CD4-positive, alpha-beta memory T cell (primary cell): ENCODE data around the gene MAGEA6. TPM values are rescaled to one million over a fixed set of nuclear protein-coding genes. Genes with fewer than 3 reads are reported as not detected.
A peak's percentile ranks its signal among the peaks of the same experiment; 100 is the strongest.
"Not testable (repeated sequence)": the region's sequence is repeated elsewhere in the genome, so short reads cannot be mapped to it uniquely, and the experiment has no call there.

Experiments
- CTCF ChIA-PET: fragments of 350-600 bp; sonication (Branson Sonifier 250); formaldehyde crosslinking; loops from one replicate; lab custom pipeline; 2021; ENCODE audit warnings: inconsistent platforms; ENCODE audit not compliant: partially characterized antibody; lab: Charles Lee
- POLR2A ChIA-PET: fragments of 350-600 bp; sonication (Branson Sonifier 250); formaldehyde crosslinking; loops from one replicate; lab custom pipeline; 2021; ENCODE audit not compliant: partially characterized antibody; lab: Charles Lee
- DNase-seq, 5 donors: peaks; one replicate each; pipeline versions ENCODE4 v3.0.0 to v3.0.0-alpha.2; 2020 to 2022; ENCODE audit warnings: mixed read lengths in 1 of 5
- H3K27ac ChIP-seq: one replicate; pipeline ENCODE4 v1.7.0; 2013; ENCODE audit warnings: low read depth, low read length
- H3K27me3 ChIP-seq: 2 replicates; pipeline ENCODE4 v1.7.0; 2013; ENCODE audit warnings: mild to moderate bottlenecking, low read length, moderate library complexity; ENCODE audit not compliant: insufficient read depth
- H3K36me3 ChIP-seq: 2 replicates; pipeline ENCODE4 v1.7.0; 2013; ENCODE audit warnings: mild to moderate bottlenecking, low read length, moderate library complexity; ENCODE audit not compliant: insufficient read depth
- H3K4me1 ChIP-seq: 2 replicates; pipeline ENCODE4 v1.7.0; 2013; ENCODE audit warnings: mild to moderate bottlenecking, low read length, moderate library complexity; ENCODE audit not compliant: insufficient read depth
- H3K4me3 ChIP-seq, 2 donors: one replicate each; pipeline ENCODE4 v1.7.0; 2013; ENCODE audit warnings: low read length in 2 of 2, mild to moderate bottlenecking in 1 of 2
- H3K9me3 ChIP-seq, 2 donors: one replicate each; pipeline ENCODE4 v1.7.0; 2013; ENCODE audit warnings: low read length in 2 of 2, control low read depth in 1 of 2; ENCODE audit not compliant: control insufficient read depth in 1 of 2
- H3K27ac Mint-ChIP-seq, 7 donors: one replicate each; pipeline ENCODE4 v1.8.0; 2020 to 2021; ENCODE audit warnings: mixed read lengths in 7 of 7, mild to moderate bottlenecking in 6 of 7, inconsistent platforms in 3 of 7, moderate library complexity in 3 of 7
- H3K27me3 Mint-ChIP-seq, 2 donors: one replicate each; pipeline ENCODE4 v1.8.0; 2020 to 2021; ENCODE audit warnings: mixed read lengths in 2 of 2
- H3K36me3 Mint-ChIP-seq, 2 donors: one replicate each; pipeline ENCODE4 v1.8.0; 2020 to 2021; ENCODE audit warnings: mixed read lengths in 2 of 2, inconsistent platforms in 1 of 2, mild to moderate bottlenecking in 1 of 2
- H3K4me1 Mint-ChIP-seq, 4 donors: one replicate each; pipeline ENCODE4 v1.8.0; 2020 to 2021; ENCODE audit warnings: mixed read lengths in 4 of 4, mild to moderate bottlenecking in 1 of 4
- H3K4me3 Mint-ChIP-seq, 8 donors: one replicate each; pipeline ENCODE4 v1.8.0; 2020 to 2021; ENCODE audit warnings: mixed read lengths in 8 of 8, mild to moderate bottlenecking in 7 of 8, moderate library complexity in 6 of 8, inconsistent platforms in 3 of 8
- H3K9me3 Mint-ChIP-seq, 8 donors: one replicate each; pipeline ENCODE4 v1.8.0; 2020 to 2021; ENCODE audit warnings: mixed read lengths in 8 of 8, mild to moderate bottlenecking in 5 of 8, inconsistent platforms in 3 of 8, moderate library complexity in 1 of 8
- intact Hi-C: fragments of 100-400 bp; cut with micrococcal nuclease; formaldehyde crosslinking; loops from one replicate; pipeline ENCODE4 v1.15.1; 2023
- polyA plus RNA-seq, 2 donors: library from polyadenylated mRNA; unstranded; fragments of 300-500 nt; fragmentation: Illumina TruSeq; gene quantifications; one replicate each; pipeline ENCODE4 v1.2.3, GENCODE V29; 2021
- total RNA-seq, 2 experiments: library from RNA; stranded (reverse); gene quantifications; one replicate each; pipeline ENCODE4 v1.2.3, GENCODE V29; 2021

The MAGEA6 gene
- total and polyA plus RNA-seq, 4 experiments from 2014 or later: not detected

DNA sequence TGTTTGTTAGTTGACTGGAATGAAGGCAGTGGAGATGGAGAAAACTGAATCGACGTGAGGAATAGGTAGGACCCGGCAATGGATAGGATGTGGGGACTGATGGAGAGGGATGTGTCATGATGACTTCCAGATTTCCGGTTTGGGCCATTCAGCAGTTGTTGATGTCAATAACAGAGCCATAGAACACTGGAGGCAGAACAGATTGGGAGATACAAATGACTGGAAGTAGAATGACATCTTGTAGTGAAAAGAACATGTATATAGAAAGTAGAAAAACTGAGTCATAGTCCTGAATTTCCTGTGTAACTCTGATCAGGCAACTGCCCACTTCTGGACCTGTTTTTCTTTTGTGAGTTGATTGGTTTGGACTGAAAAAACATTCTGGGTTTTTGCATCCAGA is 36.5 kb upstream of the MAGEA6 start:
- H3K9me3 ChIP-seq: no peaks in the 10 kb centered on the region
- ChIA-PET POLR2A (no interaction called here), CTCF (no interaction called here)
- H3K27me3 ChIP-seq: no peaks in the 10 kb centered on the region
- Mint-ChIP-seq H3K4me1 (no peaks in the 10 kb centered on the region), H3K4me3 (no peak overlapping the region), H3K27ac (no peak overlapping the region), H3K9me3 (no peaks in the 10 kb centered on the region), H3K27me3 (peaks cover 0 to 3% of the 10 kb centered on the region in 2 donors), H3K36me3 (no peaks in the 10 kb centered on the region)
- no peaks in the 10 kb centered on the region for H3K36me3 ChIP-seq
- H3K27ac ChIP-seq: no peak overlapping the region
- no peak overlapping the region for H3K4me3 ChIP-seq
- intact Hi-C loops: no loop called here
- DNase-seq: no peak
- H3K4me1 ChIP-seq: no peaks in the 10 kb centered on the region

DNA sequence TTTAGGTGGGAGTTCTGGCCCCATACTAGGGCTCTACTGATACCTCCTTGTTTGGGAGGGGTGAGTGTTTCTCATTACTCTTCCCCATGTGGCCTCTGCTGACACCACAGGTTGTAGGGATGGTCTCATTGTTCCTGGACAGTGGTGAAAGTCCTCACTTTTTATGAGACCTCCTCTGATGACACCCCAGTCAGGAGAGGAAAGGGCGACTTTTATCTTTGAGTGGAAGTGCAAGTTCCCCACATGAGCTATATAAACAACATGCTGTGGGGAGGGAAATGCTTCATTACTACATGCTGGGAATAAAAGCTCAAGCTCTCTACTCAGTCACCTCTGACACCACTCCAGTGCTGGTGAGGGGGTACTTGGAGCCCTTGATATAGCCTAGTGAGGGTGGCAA is 29.5 kb upstream of the MAGEA6 start:
- CTCF ChIA-PET: no interaction called here
- intact Hi-C loops: no loop called here
- no peaks in the 10 kb centered on the region for H3K36me3 Mint-ChIP-seq
- H3K4me1 Mint-ChIP-seq: no peaks in the 10 kb centered on the region
- POLR2A ChIA-PET: no interaction called here
- peaks cover 0 to 6% (median 0%) of the 10 kb centered on the region in 8 donors for H3K9me3 Mint-ChIP-seq
- no peak overlapping the region for H3K27ac Mint-ChIP-seq
- Histone ChIP-seq H3K4me3 (no peak overlapping the region), H3K27me3 (no peaks in the 10 kb centered on the region), H3K36me3 (no peaks in the 10 kb centered on the region), H3K27ac (no peak overlapping the region), H3K9me3 (no peaks in the 10 kb centered on the region), H3K4me1 (no peaks in the 10 kb centered on the region)
- DNase-seq: no peak
- peaks cover 0 to 1% of the 10 kb centered on the region in 2 donors for H3K27me3 Mint-ChIP-seq
- no peak overlapping the region for H3K4me3 Mint-ChIP-seq

DNA sequence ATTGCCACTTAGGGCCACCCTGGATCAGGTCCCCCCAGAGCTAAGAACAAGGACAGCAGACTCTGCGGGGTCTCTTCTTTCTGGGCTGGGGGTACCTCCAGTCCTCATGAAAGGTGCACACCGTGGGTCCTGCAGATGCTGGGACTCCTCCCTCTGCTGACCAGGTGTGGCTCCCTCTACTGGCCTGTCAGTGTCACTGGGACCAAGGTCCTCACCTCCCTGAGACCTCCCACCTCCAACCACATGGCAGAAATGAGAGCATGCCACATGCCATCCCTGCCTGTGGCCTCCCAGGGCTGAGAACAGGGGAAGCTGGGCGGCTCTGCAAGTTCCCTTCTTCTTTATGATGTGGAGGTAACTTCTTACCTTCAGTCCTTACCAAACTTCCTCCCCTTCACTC is 17.6 kb upstream of the MAGEA6 start:
- H3K4me3 Mint-ChIP-seq, POLR2A ChIA-PET, CTCF ChIA-PET, intact Hi-C loops, DNase-seq, H3K4me3 ChIP-seq, H3K27me3 ChIP-seq, H3K27ac ChIP-seq, H3K27ac Mint-ChIP-seq, H3K9me3 Mint-ChIP-seq, H3K9me3 ChIP-seq, H3K27me3 Mint-ChIP-seq, H3K36me3 ChIP-seq, H3K4me1 ChIP-seq, H3K4me1 Mint-ChIP-seq, H3K36me3 Mint-ChIP-seq: not testable (repeated sequence)

DNA sequence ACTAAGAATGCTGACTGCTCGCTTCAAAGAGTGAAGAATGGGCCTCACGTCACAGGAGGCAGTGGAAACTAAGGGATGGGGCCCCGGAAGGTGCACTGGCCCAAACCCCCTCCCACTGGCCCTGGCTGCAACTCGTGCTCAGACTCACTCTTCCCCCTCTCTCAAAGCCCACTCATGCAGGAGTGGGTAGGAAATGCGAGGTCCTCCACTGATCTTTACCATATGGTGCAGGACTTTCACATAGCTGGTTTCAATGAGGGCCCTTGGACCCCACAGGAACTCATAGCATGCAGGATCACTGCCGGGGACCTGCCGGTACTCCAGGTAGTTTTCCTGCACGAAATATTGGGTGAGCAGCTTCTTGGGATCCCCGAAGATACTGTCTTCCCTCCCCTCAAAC is 2.9 kb downstream of the MAGEA6 start:
- H3K36me3 ChIP-seq, H3K27ac Mint-ChIP-seq, H3K4me3 ChIP-seq, H3K27me3 Mint-ChIP-seq, POLR2A ChIA-PET, H3K9me3 ChIP-seq, H3K27ac ChIP-seq, CTCF ChIA-PET, H3K27me3 ChIP-seq, H3K4me1 ChIP-seq, H3K4me3 Mint-ChIP-seq, H3K9me3 Mint-ChIP-seq, H3K36me3 Mint-ChIP-seq, intact Hi-C loops, H3K4me1 Mint-ChIP-seq: not testable (repeated sequence)
- peak in 1 of 5 donors; percentile 6 for DNase-seq

DNA sequence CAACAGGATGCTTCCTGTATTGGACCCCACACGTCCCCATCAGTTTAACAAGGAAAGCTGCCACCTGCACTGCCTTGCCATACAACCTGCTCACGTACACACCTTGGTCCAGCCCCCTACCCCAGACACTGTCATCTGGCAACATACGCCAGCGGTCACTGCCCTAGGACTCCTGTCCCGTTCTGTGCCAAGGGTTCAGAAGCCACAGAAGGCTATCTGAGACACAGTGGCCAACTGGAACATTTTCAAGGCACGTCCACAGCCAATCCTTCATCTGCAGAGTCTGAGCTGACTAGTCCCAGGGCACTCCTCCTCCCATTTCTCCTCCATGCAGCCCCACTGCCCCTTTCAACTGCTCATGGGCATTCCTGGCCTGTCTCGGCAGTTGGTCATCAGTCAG is 7.9 kb downstream of the MAGEA6 start:
- H3K9me3 ChIP-seq, H3K36me3 ChIP-seq, H3K4me3 Mint-ChIP-seq, H3K4me3 ChIP-seq, intact Hi-C loops, CTCF ChIA-PET, H3K27ac Mint-ChIP-seq, H3K27me3 Mint-ChIP-seq, H3K4me1 Mint-ChIP-seq, H3K27ac ChIP-seq, DNase-seq, H3K4me1 ChIP-seq, H3K9me3 Mint-ChIP-seq, H3K36me3 Mint-ChIP-seq, POLR2A ChIA-PET, H3K27me3 ChIP-seq: not testable (repeated sequence)

DNA sequence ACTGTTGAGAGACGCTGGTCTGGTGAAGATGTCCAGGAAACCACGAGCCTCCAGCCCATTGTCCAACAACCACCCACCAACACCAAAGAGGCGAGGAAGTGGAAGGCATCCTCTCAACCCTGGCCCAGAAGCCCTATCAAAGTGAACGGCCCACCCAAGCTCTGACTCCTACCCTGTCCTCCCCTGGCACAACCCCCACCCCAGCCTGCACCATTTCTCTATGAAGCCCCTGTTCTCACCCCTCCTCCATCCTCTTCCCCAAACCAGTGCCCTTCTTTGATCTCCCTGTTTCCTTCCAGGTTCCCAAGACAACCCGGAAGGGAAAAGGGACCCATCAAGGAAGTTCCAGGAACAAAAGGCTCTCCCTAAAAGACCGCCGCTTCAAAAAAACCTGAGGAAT is 9.9 kb downstream of the MAGEA6 start:
- CTCF ChIA-PET, H3K4me1 ChIP-seq, H3K9me3 ChIP-seq, H3K27me3 ChIP-seq, intact Hi-C loops, DNase-seq, POLR2A ChIA-PET, H3K36me3 Mint-ChIP-seq, H3K27ac Mint-ChIP-seq, H3K4me3 Mint-ChIP-seq, H3K27me3 Mint-ChIP-seq, H3K27ac ChIP-seq, H3K4me1 Mint-ChIP-seq, H3K4me3 ChIP-seq, H3K36me3 ChIP-seq, H3K9me3 Mint-ChIP-seq: not testable (repeated sequence)

DNA sequence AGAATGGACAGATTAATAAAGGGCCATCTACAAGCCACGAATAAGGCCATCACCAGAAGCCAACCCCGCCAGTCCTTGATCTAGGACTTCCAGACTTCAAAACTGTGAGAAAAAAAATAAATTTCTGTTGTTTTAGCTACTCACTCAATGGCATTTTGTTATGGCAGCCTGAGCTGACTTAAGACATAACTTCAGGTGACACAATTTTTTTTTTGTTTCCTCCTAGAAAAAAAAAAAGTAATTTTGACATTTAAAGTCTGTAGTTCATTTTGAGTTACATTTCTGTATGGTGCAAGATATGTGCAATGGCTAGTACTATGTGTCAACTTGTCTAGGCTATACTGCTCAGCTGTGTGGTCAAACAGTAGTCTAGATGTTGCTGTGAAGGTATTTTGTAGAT is 10.6 kb downstream of the MAGEA6 start, which contains the start of gene CSAG3:
TSS of gene CSAG3 (plus strand) at position 301 of the 400 bp plus-strand sequence.
- H3K4me3 ChIP-seq, H3K4me1 ChIP-seq, H3K27ac Mint-ChIP-seq, H3K36me3 Mint-ChIP-seq, H3K27ac ChIP-seq, POLR2A ChIA-PET, intact Hi-C loops, H3K4me1 Mint-ChIP-seq, H3K4me3 Mint-ChIP-seq, H3K36me3 ChIP-seq, H3K9me3 Mint-ChIP-seq, CTCF ChIA-PET, H3K9me3 ChIP-seq, DNase-seq, H3K27me3 Mint-ChIP-seq, H3K27me3 ChIP-seq: not testable (repeated sequence)

DNA sequence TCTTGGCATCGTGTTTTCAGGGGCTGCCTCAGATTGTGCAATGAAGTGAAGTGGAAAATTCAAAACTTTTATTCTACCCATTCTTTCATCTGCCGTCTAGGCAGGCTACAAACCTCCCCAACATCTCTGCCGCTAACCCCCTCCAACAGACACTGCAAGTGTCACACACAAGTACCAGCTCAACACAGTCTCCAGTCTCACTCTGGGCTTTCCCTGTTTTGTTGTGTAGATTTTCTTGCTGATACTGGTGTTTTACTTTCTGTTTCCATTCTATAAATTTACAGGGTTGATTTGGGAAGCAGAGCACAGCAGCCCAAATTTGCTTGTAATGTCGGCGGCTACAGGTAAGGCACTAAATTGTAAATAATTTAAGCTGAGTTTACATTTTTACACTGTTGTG is 14.6 kb downstream of the MAGEA6 start:
- H3K9me3 ChIP-seq, DNase-seq, H3K4me1 ChIP-seq, H3K4me3 Mint-ChIP-seq, H3K36me3 ChIP-seq, H3K9me3 Mint-ChIP-seq, H3K27me3 Mint-ChIP-seq, H3K36me3 Mint-ChIP-seq, H3K27me3 ChIP-seq, H3K27ac Mint-ChIP-seq, intact Hi-C loops, H3K27ac ChIP-seq, POLR2A ChIA-PET, CTCF ChIA-PET, H3K4me3 ChIP-seq, H3K4me1 Mint-ChIP-seq: not testable (repeated sequence)
